Neuronal stem cell (in vitro differentiated cells): ENCODE results near the gene VEZT.

Experiments used
- DNase-seq: peaks from one replicate; pipeline ENCODE4 v3.0.0-alpha.2; 2013; ENCODE audit warnings: low spot score
- H2AFZ ChIP-seq: one replicate; pipeline ENCODE4 v1.6.1; 2013; ENCODE audit warnings: mild to moderate bottlenecking, low read length, inconsistent platforms
- H2AK5ac ChIP-seq: 2 replicates; pipeline ENCODE4 v1.6.1; 2013; ENCODE audit warnings: low read depth, mild to moderate bottlenecking, inconsistent platforms, low read length, moderate library complexity, mixed read lengths
- H2BK120ac ChIP-seq: 2 replicates; pipeline ENCODE4 v1.6.1; 2013; ENCODE audit warnings: low read depth, mild to moderate bottlenecking, inconsistent platforms, low read length, moderate library complexity, mixed read lengths
- H2BK12ac ChIP-seq: one replicate; pipeline ENCODE4 v1.6.1; 2013; ENCODE audit warnings: low read length, inconsistent platforms
- H2BK15ac ChIP-seq: 2 replicates; pipeline ENCODE4 v1.6.1; 2013; ENCODE audit warnings: mild to moderate bottlenecking, low read length, inconsistent platforms, mixed read lengths
- H2BK5ac ChIP-seq: one replicate; pipeline ENCODE4 v1.6.1; 2013; ENCODE audit warnings: inconsistent platforms, mild to moderate bottlenecking, low read length, moderate library complexity
- H3K14ac ChIP-seq: one replicate; pipeline ENCODE4 v1.6.1; 2013; ENCODE audit warnings: low read length, inconsistent platforms
- H3K18ac ChIP-seq: 2 replicates; pipeline ENCODE4 v1.6.1; 2013; ENCODE audit warnings: low read length, inconsistent platforms
- H3K23ac ChIP-seq: 2 replicates; pipeline ENCODE4 v1.6.1; 2013; ENCODE audit warnings: low read depth, mild to moderate bottlenecking, mixed read lengths, low read length, inconsistent platforms; ENCODE audit not compliant: poor library complexity
- H3K27ac ChIP-seq: replicated peaks from 3 replicates; pipeline ENCODE4 v1.5.1; 2013; ENCODE audit warnings: low read length, inconsistent platforms
- H3K27me3 ChIP-seq, 3 experiments: 2 replicates each; pipeline ENCODE4 v1.6.1; 2013; ENCODE audit warnings: low read length in 3 of 3, mild to moderate bottlenecking in 2 of 3, inconsistent platforms in 1 of 3, low read depth in 1 of 3, mixed read lengths in 1 of 3, moderate library complexity in 1 of 3; ENCODE audit not compliant: control insufficient read depth in 3 of 3, insufficient read depth in 3 of 3
- H3K36me3 ChIP-seq, 2 donors: replicated peaks in 1 of 2; 2 replicates each; pipeline ENCODE4 v1.6.1; 2013; ENCODE audit warnings: low read length in 2 of 2; ENCODE audit not compliant: control insufficient read depth in 2 of 2, insufficient read depth in 2 of 2
- H3K4ac ChIP-seq: 2 replicates; pipeline ENCODE4 v1.6.1; 2013; ENCODE audit warnings: inconsistent platforms, mild to moderate bottlenecking, low read length, moderate library complexity
- H3K4me1 ChIP-seq, 2 donors: 1 replicate in 1 of 2; 2 replicates in 1 of 2; pipeline ENCODE4 v1.6.1; 2013; ENCODE audit warnings: low read length in 2 of 2, low read depth in 1 of 2; ENCODE audit not compliant: control insufficient read depth in 2 of 2, insufficient read depth in 1 of 2
- H3K4me2 ChIP-seq: one replicate; pipeline ENCODE4 v1.6.1; 2013; ENCODE audit warnings: mild to moderate bottlenecking, low read length, inconsistent platforms; ENCODE audit not compliant: insufficient read depth, poor library complexity, severe bottlenecking
- H3K4me3 ChIP-seq, 2 donors: 2 replicates each; pipeline ENCODE4 v1.5.1; 2013; ENCODE audit warnings: low read length in 2 of 2, mild to moderate bottlenecking in 2 of 2, inconsistent platforms in 1 of 2, moderate library complexity in 1 of 2
- H3K79me1 ChIP-seq: one replicate; pipeline ENCODE4 v1.6.1; 2013; ENCODE audit warnings: low read depth, mild to moderate bottlenecking, inconsistent platforms, low read length, moderate library complexity
- H3K9ac ChIP-seq: one replicate; pipeline ENCODE4 v1.6.1; 2013; ENCODE audit warnings: mild to moderate bottlenecking, low read depth, low read length, inconsistent platforms; ENCODE audit not compliant: poor library complexity
- H3K9me3 ChIP-seq, 2 donors: replicated peaks in 1 of 2; 2 replicates each; pipeline versions ENCODE3 to v1.6.1; 2013; ENCODE audit warnings: low read length in 2 of 2, mild to moderate bottlenecking in 2 of 2, inconsistent platforms in 1 of 2, low read depth in 1 of 2, mixed read lengths in 1 of 2, moderate library complexity in 1 of 2; ENCODE audit not compliant: control insufficient read depth in 2 of 2, insufficient read depth in 1 of 2
- H4K8ac ChIP-seq: one replicate; pipeline ENCODE4 v1.6.1; 2013; ENCODE audit warnings: low read depth, mild to moderate bottlenecking, inconsistent platforms, low read length, moderate library complexity
- H4K91ac ChIP-seq: one replicate; pipeline ENCODE4 v1.6.1; 2013; ENCODE audit warnings: low read length, low read depth, mild to moderate bottlenecking, inconsistent platforms; ENCODE audit not compliant: poor library complexity
- WGBS, 2 donors: extraction: QIAGEN DNeasy Blood & Tissue Kit; methylation state at CpG; one replicate each; pipeline ENCODE4 v1.1.7; 2013; ENCODE audit warnings: missing lambda C conversion rate in 2 of 2, mixed read lengths in 1 of 2; ENCODE audit not compliant: insufficient read length in 2 of 2, insufficient replicate concordance in 1 of 2; ENCODE audit errors: extremely low coverage in 2 of 2; 5-methylcytosine and 5-hydroxymethylcytosine counted together

The VEZT gene

DNA sequence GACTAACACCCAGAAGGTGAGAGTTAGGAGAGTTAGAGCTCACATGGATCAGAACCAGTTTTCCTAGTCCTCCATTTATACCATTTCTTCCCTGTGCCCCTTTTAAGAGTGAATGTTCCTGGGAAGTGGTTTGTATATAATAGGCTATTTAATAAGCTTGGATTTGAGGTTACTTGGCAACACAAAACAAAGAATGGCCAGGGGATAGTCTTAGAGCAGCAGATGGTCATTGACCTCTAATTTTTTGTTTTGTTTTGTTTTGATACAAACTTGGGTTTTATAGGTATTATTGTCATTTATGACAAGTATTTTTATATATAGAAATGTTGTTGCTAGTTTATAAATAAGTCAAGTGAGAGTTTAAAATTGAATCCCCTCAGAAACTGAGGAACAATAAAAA, 35.8 kb downstream of the VEZT start:
- Histone ChIP-seq H4K91ac (no peak overlapping the region), H3K36me3 (peaks cover 2 to 68% of the 10 kb centered on the region in 2 donors), H2BK12ac (no peak overlapping the region), H3K4me2 (no peak overlapping the region), H3K79me1 (no peaks in the 10 kb centered on the region), H3K4me3 (no peak overlapping the region), H2AFZ (no peak overlapping the region), H3K27me3 (no peaks in the 10 kb centered on the region), H4K8ac (no peak overlapping the region), H2AK5ac (no peak overlapping the region), H3K9ac (no peak overlapping the region), H3K4ac (no peak overlapping the region), H2BK120ac (no peak overlapping the region), H3K14ac (no peak overlapping the region), H3K9me3 (no peaks in the 10 kb centered on the region), H3K23ac (no peak overlapping the region), H2BK15ac (no peak overlapping the region), H3K18ac (no peak overlapping the region), H2BK5ac (no peak overlapping the region), H3K4me1 (peaks cover 0 to 4% of the 10 kb centered on the region in 2 donors), H3K27ac (no peak overlapping the region)
- no peak for DNase-seq

DNA sequence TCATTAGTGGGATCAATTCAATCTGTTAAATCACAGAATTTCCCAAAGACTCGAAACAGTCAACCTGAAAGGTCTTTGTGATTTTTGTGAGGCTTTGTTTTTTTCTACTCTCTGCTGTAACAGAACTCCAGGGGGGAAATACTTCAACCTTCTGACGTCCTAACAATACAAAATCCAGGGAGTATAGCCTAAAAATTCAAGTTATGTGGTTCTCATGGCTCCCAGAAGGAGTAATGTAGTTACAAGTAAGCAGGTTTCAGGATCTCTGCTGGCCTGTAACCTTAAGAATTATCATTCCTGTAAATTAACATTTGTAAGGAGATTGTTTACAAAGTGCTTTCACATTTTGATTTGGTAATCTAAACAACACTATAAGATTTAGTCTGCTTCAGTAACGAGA, 39.9 kb downstream of the VEZT start:
- no peak overlapping the region for H2BK120ac ChIP-seq
- DNase-seq, result no peak
- no peak overlapping the region for H3K23ac ChIP-seq
- no peak overlapping the region for H2AK5ac ChIP-seq
- H2AFZ ChIP-seq, result no peak overlapping the region
- H3K36me3 ChIP-seq, result peaks cover 2 to 99% of the 10 kb centered on the region in 2 donors
- H2BK12ac ChIP-seq, result no peak overlapping the region
- H4K91ac ChIP-seq, result no peak overlapping the region
- no peak overlapping the region for H3K14ac ChIP-seq
- no peaks in the 10 kb centered on the region for H3K9me3 ChIP-seq
- H3K4me2 ChIP-seq, result no peak overlapping the region
- H3K27ac ChIP-seq, result no peak overlapping the region
- H2BK5ac ChIP-seq, result no peak overlapping the region
- no peak overlapping the region for H3K9ac ChIP-seq
- no peak overlapping the region for H3K4me3 ChIP-seq
- no peak overlapping the region for H4K8ac ChIP-seq
- no peaks in the 10 kb centered on the region for H3K27me3 ChIP-seq
- H3K4me1 ChIP-seq, result no peaks in the 10 kb centered on the region
- WGBS, 2 donors, result no CpG with 5 or more reads among the region's 3 CpGs
- H3K79me1 ChIP-seq, result no peaks in the 10 kb centered on the region
- no peak overlapping the region for H3K4ac ChIP-seq
- H3K18ac ChIP-seq, result no peak overlapping the region
- H2BK15ac ChIP-seq, result no peak overlapping the region

DNA sequence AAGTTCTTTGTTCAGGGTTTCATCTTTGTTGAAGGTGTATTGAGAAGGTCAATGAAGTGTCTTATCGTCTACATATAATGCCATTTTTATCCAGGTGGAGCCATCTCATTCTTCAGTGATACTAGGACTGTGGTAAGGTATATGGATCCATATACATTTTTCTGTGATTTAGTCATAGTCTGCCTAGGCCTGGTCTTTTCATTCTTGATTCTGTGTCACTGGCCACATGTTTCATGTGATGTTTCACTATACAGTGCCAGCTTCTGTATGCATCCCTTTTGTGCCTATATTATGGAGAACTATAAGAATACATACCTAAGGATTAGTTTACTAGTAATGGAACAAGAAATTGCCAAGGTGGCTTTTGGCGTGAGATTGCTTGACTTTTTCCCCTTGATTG, 40.5 kb downstream of the VEZT start:
- Histone ChIP-seq H2BK5ac (no peak overlapping the region), H3K18ac (no peak overlapping the region), H3K4me2 (no peak overlapping the region), H2BK120ac (no peak overlapping the region), H3K9me3 (no peaks in the 10 kb centered on the region), H2BK12ac (no peak overlapping the region), H3K23ac (no peak overlapping the region), H3K14ac (no peak overlapping the region), H3K27ac (no peak overlapping the region), H3K4me1 (no peaks in the 10 kb centered on the region), H3K36me3 (peaks cover 3 to 99% of the 10 kb centered on the region in 2 donors), H3K4ac (no peak overlapping the region), H2AK5ac (no peak overlapping the region), H2BK15ac (no peak overlapping the region), H3K9ac (no peak overlapping the region), H2AFZ (no peak overlapping the region), H4K91ac (no peak overlapping the region), H4K8ac (no peak overlapping the region), H3K79me1 (no peaks in the 10 kb centered on the region), H3K27me3 (no peaks in the 10 kb centered on the region), H3K4me3 (no peak overlapping the region)
- no CpG with 5 or more reads among the region's 2 CpGs for WGBS, 2 donors
- DNase-seq, result no peak

DNA sequence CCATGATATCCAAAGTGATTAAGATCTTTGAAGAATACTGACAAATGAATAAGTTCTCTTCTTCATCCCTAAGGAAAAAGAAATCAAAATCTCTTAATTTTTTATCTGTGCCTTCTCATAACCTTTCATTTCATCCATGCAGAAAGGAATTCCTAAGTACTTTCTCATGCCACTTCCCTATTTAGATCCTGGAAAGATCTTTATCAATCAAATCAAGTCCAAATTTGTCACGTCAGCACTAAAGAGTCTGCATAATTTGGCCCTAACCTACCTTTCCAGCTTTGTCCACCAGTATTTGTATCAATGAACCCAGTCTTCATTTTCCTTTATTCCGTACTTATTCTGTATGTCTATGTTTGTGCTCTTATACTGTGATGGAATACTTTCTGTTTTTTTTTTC, 41.2 kb downstream of the VEZT start:
- Histone ChIP-seq H3K4me1 (no peaks in the 10 kb centered on the region), H3K27me3 (no peaks in the 10 kb centered on the region), H2BK120ac (no peak overlapping the region), H3K9me3 (no peaks in the 10 kb centered on the region), H4K91ac (no peak overlapping the region), H2AK5ac (no peak overlapping the region), H2BK12ac (no peak overlapping the region), H3K23ac (no peak overlapping the region), H4K8ac (no peak overlapping the region), H3K4ac (no peak overlapping the region), H3K9ac (no peak overlapping the region), H3K14ac (no peak overlapping the region), H3K79me1 (no peaks in the 10 kb centered on the region), H3K27ac (no peak overlapping the region), H3K4me2 (no peak overlapping the region), H2AFZ (no peak overlapping the region), H3K4me3 (no peak overlapping the region), H2BK15ac (no peak overlapping the region), H2BK5ac (no peak overlapping the region), H3K36me3 (peaks cover 6 to 99% of the 10 kb centered on the region in 2 donors), H3K18ac (no peak overlapping the region)
- WGBS, 2 donors, result no CpG with 5 or more reads among the region's 2 CpGs
- DNase-seq, result no peak
